GM12872 (cell line): ENCODE measurements around the gene ATP12A.

ENCODE experiments used
- CTCF ChIP-seq: IDR thresholded peaks from 3 replicates; pipeline ENCODE4 v1.5.1; 2011; ENCODE audit warnings: low read depth, mild to moderate bottlenecking, low read length, moderate library complexity; ENCODE audit not compliant: insufficient read depth

ATP12A gene

GRCh38 chr13:24663586-24663985, 16.6 kb upstream of the ATP12A start:
- TF ChIP-seq CTCF, result no peak

GRCh38 chr13:24664726-24665409, 15.3 kb upstream of the ATP12A start:
- no peak for TF ChIP-seq CTCF

- no peak for TF ChIP-seq CTCF
These were observed 11.7 kb upstream of the ATP12A start for GRCh38 chr13:24668511-24668910.

GRCh38 chr13:24668955-24669582, 11.1 kb upstream of the ATP12A start:
- no peak for TF ChIP-seq CTCF

GRCh38 chr13:24670174-24670573, 10.0 kb upstream of the ATP12A start:
- no peak for TF ChIP-seq CTCF

GRCh38 chr13:24670961-24671381, 9.2 kb upstream of the ATP12A start:
- peak; percentile 52 for TF ChIP-seq CTCF

- peak; percentile 68 for TF ChIP-seq CTCF
These were observed 8.7 kb upstream of the ATP12A start for GRCh38 chr13:24671386-24672113.
